GM18517 (cell line): ENCODE results near the gene SERP1.

Experiments used
- ATAC-seq: cut with Tn5 transposase; IDR thresholded peaks from one replicate; pipeline ENCODE4 v1.9.1; 2021; ENCODE audit warnings: mild to moderate bottlenecking, moderate library complexity; ENCODE audit not compliant: unreplicated experiment

Gene SERP1

GRCh38 chr3:150494411-150494977, 51.8 kb downstream of the SERP1 start:
- ATAC-seq: no peak
